IMR-90 (cell line): ENCODE results near the gene KCNMA1. TPM values are rescaled to one million over a fixed set of nuclear protein-coding genes. Genes with fewer than 3 reads are reported as not detected.

Experiments used
- ATAC-seq: fragments of 200-7000 bp; cut with Tn5 transposase; 2 replicates; pipeline ENCODE4 v1.9.1; 2020; ENCODE audit warnings: low read depth, mild to moderate bottlenecking, moderate library complexity
- BruUV-seq: library from RNA; stranded (reverse); fragments of 400-500 nt; replicated peaks from 2 replicates; lab custom pipeline; 2021; lab: Mats Ljungman, UMichigan
- CTCF ChIA-PET: fragments of 300-600 bp; formaldehyde crosslinking; extraction: SDS; loops from one replicate; lab custom pipeline; 2021; ENCODE audit warnings: antibody characterized with exemption; lab: Yijun Ruan, JAX
- POLR2A ChIA-PET: fragments of 300-600 bp; sonication (Branson Sonifier 250); formaldehyde crosslinking; loops from one replicate; lab custom pipeline; 2022; ENCODE audit warnings: antibody characterized with exemption; ENCODE audit not compliant: unreplicated experiment; lab: Charles Lee
- DNase-seq: peaks from one replicate; pipeline ENCODE4 v3.0.0; 2013
- H2AFZ ChIP-seq: replicated peaks from 2 replicates; pipeline ENCODE3; 2013; ENCODE audit warnings: low read length, mild to moderate bottlenecking; ENCODE audit not compliant: poor library complexity
- H2AK5ac ChIP-seq: 2 replicates; pipeline ENCODE4 v1.6.1; 2013; ENCODE audit warnings: low read depth, low read length, inconsistent platforms
- H2AK9ac ChIP-seq: replicated peaks from 2 replicates; pipeline ENCODE3; 2013; ENCODE audit warnings: mild to moderate bottlenecking, low read depth, low read length, moderate library complexity; ENCODE audit not compliant: poor library complexity
- H2BK120ac ChIP-seq: 2 replicates; pipeline ENCODE4 v1.6.1; 2013; ENCODE audit warnings: low read depth, low read length, inconsistent platforms
- H2BK15ac ChIP-seq: 3 replicates; pipeline ENCODE4 v1.6.1; 2013; ENCODE audit warnings: low read depth, low read length, inconsistent platforms
- H2BK20ac ChIP-seq: 2 replicates; pipeline ENCODE4 v1.6.1; 2013; ENCODE audit warnings: low read depth, mild to moderate bottlenecking, inconsistent platforms, low read length, moderate library complexity
- H2BK5ac ChIP-seq: 2 replicates; pipeline ENCODE4 v1.6.1; 2013; ENCODE audit warnings: mild to moderate bottlenecking, low read depth, low read length, inconsistent platforms; ENCODE audit not compliant: poor library complexity, severe bottlenecking
- H3K14ac ChIP-seq: replicated peaks from 2 replicates; pipeline ENCODE4 v1.6.1; 2013; ENCODE audit warnings: low read depth, low read length, inconsistent platforms
- H3K18ac ChIP-seq: 2 replicates; pipeline ENCODE4 v1.6.1; 2013; ENCODE audit warnings: low read depth, low read length, control low read depth
- H3K23ac ChIP-seq: 2 replicates; pipeline ENCODE4 v1.6.1; 2013; ENCODE audit warnings: low read depth, low read length, inconsistent platforms
- H3K27ac ChIP-seq: 2 replicates; pipeline ENCODE4 v1.5.1; 2013; ENCODE audit warnings: mild to moderate bottlenecking, control low read depth, low read length; ENCODE audit not compliant: insufficient read depth
- H3K27me3 ChIP-seq: 2 replicates; pipeline ENCODE4 v1.6.1; 2013; ENCODE audit warnings: low read length; ENCODE audit not compliant: control insufficient read depth, insufficient read depth
- H3K36me3 ChIP-seq: 2 replicates; pipeline ENCODE4 v1.6.1; 2013; ENCODE audit warnings: low read length, mixed read lengths; ENCODE audit not compliant: control insufficient read depth, insufficient read depth
- H3K4ac ChIP-seq: 2 replicates; pipeline ENCODE4 v1.6.1; 2013; ENCODE audit warnings: low read depth, low read length, inconsistent platforms
- H3K4me1 ChIP-seq: 2 replicates; pipeline ENCODE4 v1.6.1; 2013; ENCODE audit warnings: low read length, mixed read lengths; ENCODE audit not compliant: control insufficient read depth, insufficient read depth
- H3K4me2 ChIP-seq: 2 replicates; pipeline ENCODE4 v1.6.1; 2013; ENCODE audit warnings: low read depth, mild to moderate bottlenecking, control low read depth, low read length, moderate library complexity
- H3K4me3 ChIP-seq: 2 replicates; pipeline ENCODE4 v1.5.1; 2013; ENCODE audit warnings: low read depth, mild to moderate bottlenecking, control low read depth, low read length, moderate library complexity; ENCODE audit not compliant: insufficient read depth
- H3K56ac ChIP-seq: 2 replicates; pipeline ENCODE4 v1.6.1; 2013; ENCODE audit warnings: low read length, inconsistent platforms; ENCODE audit not compliant: insufficient read depth; ENCODE audit errors: extremely low read depth
- H3K79me1 ChIP-seq, 2 experiments: 2 replicates each; pipeline ENCODE4 v1.6.1; 2013; ENCODE audit warnings: low read length in 2 of 2, inconsistent platforms in 1 of 2, low read depth in 1 of 2
- H3K9ac ChIP-seq: 2 replicates; pipeline ENCODE4 v1.6.1; 2013; ENCODE audit warnings: low read depth, low read length, control low read depth
- H3K9me1 ChIP-seq: 2 replicates; pipeline ENCODE4 v1.6.1; 2013; ENCODE audit warnings: low read length, inconsistent platforms; ENCODE audit not compliant: insufficient read depth
- H3K9me3 ChIP-seq: 2 replicates; pipeline ENCODE4 v1.6.1; 2013; ENCODE audit warnings: low read length; ENCODE audit not compliant: control insufficient read depth, insufficient read depth
- H4K20me1 ChIP-seq: 2 replicates; pipeline ENCODE4 v1.6.1; 2013; ENCODE audit warnings: low read length, inconsistent platforms; ENCODE audit not compliant: insufficient read depth
- H4K5ac ChIP-seq: 2 replicates; pipeline ENCODE4 v1.6.1; 2013; ENCODE audit warnings: mild to moderate bottlenecking, low read depth, low read length, control low read depth
- H4K8ac ChIP-seq, 2 experiments: 2 replicates each; pipeline ENCODE4 v1.6.1; 2013; ENCODE audit warnings: low read depth in 2 of 2, low read length in 2 of 2, control low read depth in 1 of 2, inconsistent platforms in 1 of 2
- H4K91ac ChIP-seq: 2 replicates; pipeline ENCODE4 v1.6.1; 2013; ENCODE audit warnings: low read depth, low read length, inconsistent platforms; ENCODE audit not compliant: insufficient read depth
- CHD1 ChIP-seq: IDR thresholded peaks from 2 replicates; pipeline ENCODE4 v1.6.1; 2012; ENCODE audit warnings: low read depth, low read length, improper control_type of control experiment
- ELK1 ChIP-seq: fragments of 150-350 bp; IDR thresholded peaks from 2 replicates; pipeline ENCODE4 v1.6.1; 2016; ENCODE audit warnings: low read depth, mild to moderate bottlenecking, low read length, moderate library complexity, borderline replicate concordance
- WGBS, 2 experiments: methylation state at CpG; one replicate each; pipeline versions ENCODE4 v1.1.5 to v1.1.7; 2013; ENCODE audit warnings: missing lambda C conversion rate in 2 of 2; ENCODE audit not compliant: insufficient read length in 1 of 2; ENCODE audit errors: extremely low coverage in 2 of 2; 5-methylcytosine and 5-hydroxymethylcytosine counted together
- dilution Hi-C: fragments of 300-500 bp; cut with HindIII; formaldehyde crosslinking; loops from one replicate; pipeline ENCODE4 v1.14.3; 2018; ENCODE audit warnings: low sequenced_read_pairs; ENCODE audit not compliant: unreplicated experiment
- in situ Hi-C: fragments of 300-500 bp; cut with MboI; formaldehyde crosslinking; loops from 3 replicates; pipeline ENCODE4 v1.14.3; 2019; ENCODE audit warnings: low sequenced_read_pairs, inconsistent platforms, mixed read lengths
- intact Hi-C: fragments of 100-400 bp; cut with micrococcal nuclease; formaldehyde crosslinking; loops from 2 replicates; pipeline ENCODE4 v1.10.0; 2022
- polyA plus RNA-seq, 3 experiments: library from polyadenylated mRNA; depleted of rRNA; stranded (reverse); fragments of >200 nt; gene quantifications; 2 replicates each; pipeline ENCODE4 v1.2.3, GENCODE V29; 2012; ENCODE audit warnings: low replicate concordance in 1 of 3
- total RNA-seq: library from RNA; depleted of rRNA; stranded (reverse); fragments of >200 nt; gene quantifications from 2 replicates; pipeline ENCODE4 v1.2.3, GENCODE V29; 2012
- TF ChIP-seq, protein P1 (sequence below): conservative IDR thresholded peaks from 2 replicates; pipeline ENCODE4 v1.5.1; 2012; ENCODE audit warnings: mild to moderate bottlenecking, low read depth, low read length, improper control_type of control experiment

Gene KCNMA1
- total and polyA plus RNA-seq, 2 of the 4 experiments (the other 2 are of a cell fraction): 25.6 to 29.6 TPM

- Histone ChIP-seq H3K23ac (0 out of 2 replicates have a peak overlapping the region, but pooled peaks have one; percentile 4), H3K14ac (peak overlapping the region; percentile 53; the same call in 1 of the 2 replicates), H3K4me2 (no peak overlapping the region), H2BK120ac (peak overlapping the region; percentile 87), H4K20me1 (no peaks in the 10 kb centered on the region), H4K8ac (no peak overlapping the region), H3K9ac (no peak overlapping the region), H4K5ac (no peak overlapping the region; the same call in 1 of the 2 replicates), H3K9me1 (peaks cover 10% of the 10 kb centered on the region), H3K27ac (no peak overlapping the region; the same call in 1 of the 2 replicates), H2AK5ac (peak overlapping the region; percentile 90), H2BK5ac (no peak overlapping the region), H2BK15ac (peak overlapping the region; percentile 84; the same call in 1 of the 3 replicates), H3K4ac (peak overlapping the region; percentile 86), H2BK20ac (peak overlapping the region; percentile 87), H3K56ac (no peak overlapping the region; the same call in 1 of the 2 replicates), H3K36me3 (no peaks in the 10 kb centered on the region), H4K91ac (peak overlapping the region; percentile 83), H2AK9ac (no peak overlapping the region), H2AFZ (peak overlapping the region; percentile 21), H3K4me3 (no peak overlapping the region), H3K18ac (no peak overlapping the region; the same call in 1 of the 2 replicates), H3K4me1 (peaks cover 15% of the 10 kb centered on the region), H3K79me1 (no peaks in the 10 kb centered on the region), H3K27me3 (no peaks in the 10 kb centered on the region), H3K9me3 (no peaks in the 10 kb centered on the region)
- in situ Hi-C loops (no loop called here), dilution Hi-C loops (no loop called here), intact Hi-C loops (no loop called here)
- ATAC-seq: no peak
- no peak for DNase-seq
- no TSS peak for BruUV-seq
- CTCF ChIA-PET: no interaction called here
- TF ChIP-seq, protein P1, sequence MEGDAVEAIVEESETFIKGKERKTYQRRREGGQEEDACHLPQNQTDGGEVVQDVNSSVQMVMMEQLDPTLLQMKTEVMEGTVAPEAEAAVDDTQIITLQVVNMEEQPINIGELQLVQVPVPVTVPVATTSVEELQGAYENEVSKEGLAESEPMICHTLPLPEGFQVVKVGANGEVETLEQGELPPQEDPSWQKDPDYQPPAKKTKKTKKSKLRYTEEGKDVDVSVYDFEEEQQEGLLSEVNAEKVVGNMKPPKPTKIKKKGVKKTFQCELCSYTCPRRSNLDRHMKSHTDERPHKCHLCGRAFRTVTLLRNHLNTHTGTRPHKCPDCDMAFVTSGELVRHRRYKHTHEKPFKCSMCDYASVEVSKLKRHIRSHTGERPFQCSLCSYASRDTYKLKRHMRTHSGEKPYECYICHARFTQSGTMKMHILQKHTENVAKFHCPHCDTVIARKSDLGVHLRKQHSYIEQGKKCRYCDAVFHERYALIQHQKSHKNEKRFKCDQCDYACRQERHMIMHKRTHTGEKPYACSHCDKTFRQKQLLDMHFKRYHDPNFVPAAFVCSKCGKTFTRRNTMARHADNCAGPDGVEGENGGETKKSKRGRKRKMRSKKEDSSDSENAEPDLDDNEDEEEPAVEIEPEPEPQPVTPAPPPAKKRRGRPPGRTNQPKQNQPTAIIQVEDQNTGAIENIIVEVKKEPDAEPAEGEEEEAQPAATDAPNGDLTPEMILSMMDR: no peak
- TF ChIP-seq ELK1 (no peak), CHD1 (no peak)
- POLR2A ChIA-PET: no interaction called here
- WGBS, 2 experiments: no CpG with 5 or more reads among the region's 5 CpGs
Observed at GRCh38 chr10:77406764-77407430, 230.7 kb downstream of the KCNMA1 start.
